ENCODE results near the gene CD40.

- TF ChIP-seq POLR2A (IDR thresholded peaks at IDR 0.05; ENCODE audit: low read length) (no peak), GATA1 (IDR thresholded peaks at IDR 0.05; ENCODE audit: low read depth, low read length) (no peak)
Observed at GRCh38 chr20:46108435-46108841, 9.7 kb upstream of the CD40 start.
